Measurements from ENCODE around the gene ZNF469. TPM values are rescaled to one million over a fixed set of nuclear protein-coding genes. Genes with fewer than 3 reads are reported as not detected.

ZNF469 gene
- total RNA-seq, 2 experiments from 2014 or later: 0.15 to 0.17 TPM

DNA sequence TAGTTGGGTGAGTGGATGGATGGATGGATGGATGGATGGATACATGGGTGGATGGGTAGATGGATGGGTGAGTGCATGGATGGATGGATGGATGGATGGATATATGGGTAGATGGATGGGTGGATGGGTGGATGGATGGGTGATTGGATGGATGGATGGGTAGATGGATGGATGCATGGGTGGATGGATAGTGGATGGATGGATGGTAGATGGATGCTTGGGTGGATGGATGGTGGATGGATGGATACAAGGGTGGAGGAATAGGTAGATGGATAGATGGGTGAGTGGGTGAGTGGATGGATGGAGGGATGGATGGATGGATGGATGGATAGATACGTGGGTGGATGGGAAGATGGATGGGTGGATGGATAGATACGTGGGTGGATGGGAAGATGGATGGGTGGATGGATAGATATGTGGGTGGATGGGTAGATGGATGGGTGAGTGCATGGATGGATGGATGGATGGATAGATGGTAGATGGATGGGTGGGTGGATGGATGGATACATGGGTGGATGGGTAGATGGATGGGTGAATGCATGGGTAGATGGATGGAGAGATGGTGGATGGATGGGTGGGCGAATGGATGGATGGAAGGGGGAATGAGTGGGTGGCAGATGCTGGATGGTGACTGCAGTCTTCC, 19.0 kb downstream of the ZNF469 start:
- Mint-ChIP-seq H3K27me3 (ENCODE audit: low read depth) (no peaks in the 10 kb centered on the region), H3K4me3 (no peak overlapping the region), H3K36me3 (ENCODE audit: low read depth) (no peaks in the 10 kb centered on the region), H3K9me3 (no peaks in the 10 kb centered on the region), H3K4me1 (ENCODE audit: low read depth) (no peaks in the 10 kb centered on the region), H3K27ac (no peak overlapping the region)
- intact Hi-C loops (cut with micrococcal nuclease): no loop called here
- DNase-seq: no peak
- CTCF ChIA-PET: no interaction called here

DNA sequence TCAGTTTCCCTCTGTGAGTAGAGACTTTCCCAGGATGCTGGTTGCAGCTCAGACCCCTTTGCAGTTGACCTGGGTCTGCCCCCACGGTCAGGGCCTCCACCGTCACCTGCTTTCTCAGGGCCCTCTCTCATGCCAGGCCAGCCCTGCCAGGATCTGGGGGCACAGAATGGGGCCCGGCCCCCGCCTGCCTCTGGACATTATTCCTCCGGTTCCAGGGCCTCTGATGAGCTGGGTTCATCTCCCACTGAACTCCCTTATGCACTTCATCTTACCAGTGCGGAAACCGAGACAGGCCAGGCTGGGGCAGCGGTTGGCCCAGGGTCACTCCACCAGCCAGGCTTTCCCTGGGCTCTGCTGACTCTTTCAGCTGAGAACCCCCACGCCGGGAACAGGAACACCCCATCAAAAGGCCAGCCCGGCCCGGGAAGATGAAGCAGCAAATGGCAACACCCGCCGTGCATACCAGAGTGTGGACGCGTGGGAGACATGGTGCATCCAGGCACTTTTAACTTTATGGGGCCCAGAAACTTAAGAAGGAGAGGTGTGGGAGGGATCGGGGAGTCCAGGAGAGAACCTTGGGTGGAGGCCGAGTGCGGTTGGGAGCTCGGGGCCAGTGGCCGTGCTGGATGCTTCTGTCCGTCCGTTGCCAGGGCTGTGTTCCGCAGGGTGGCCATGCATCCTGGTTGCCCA, 19.9 kb downstream of the ZNF469 start:
- H3K27ac Mint-ChIP-seq: no peak overlapping the region
- no peak for DNase-seq
- H3K9me3 Mint-ChIP-seq: no peaks in the 10 kb centered on the region
- CTCF ChIA-PET: interaction anchor here (0.7 kb wide), 1 partner anchor 66 kb away, joined by 3 read pairs; no protein-coding TSS in a partner anchor
- H3K4me3 Mint-ChIP-seq: no peak overlapping the region
- no peaks in the 10 kb centered on the region for H3K36me3 Mint-ChIP-seq (ENCODE audit: low read depth)
- H3K4me1 Mint-ChIP-seq (ENCODE audit: low read depth): no peaks in the 10 kb centered on the region
- intact Hi-C loops (cut with micrococcal nuclease): no loop called here
- H3K27me3 Mint-ChIP-seq (ENCODE audit: low read depth): no peaks in the 10 kb centered on the region

DNA sequence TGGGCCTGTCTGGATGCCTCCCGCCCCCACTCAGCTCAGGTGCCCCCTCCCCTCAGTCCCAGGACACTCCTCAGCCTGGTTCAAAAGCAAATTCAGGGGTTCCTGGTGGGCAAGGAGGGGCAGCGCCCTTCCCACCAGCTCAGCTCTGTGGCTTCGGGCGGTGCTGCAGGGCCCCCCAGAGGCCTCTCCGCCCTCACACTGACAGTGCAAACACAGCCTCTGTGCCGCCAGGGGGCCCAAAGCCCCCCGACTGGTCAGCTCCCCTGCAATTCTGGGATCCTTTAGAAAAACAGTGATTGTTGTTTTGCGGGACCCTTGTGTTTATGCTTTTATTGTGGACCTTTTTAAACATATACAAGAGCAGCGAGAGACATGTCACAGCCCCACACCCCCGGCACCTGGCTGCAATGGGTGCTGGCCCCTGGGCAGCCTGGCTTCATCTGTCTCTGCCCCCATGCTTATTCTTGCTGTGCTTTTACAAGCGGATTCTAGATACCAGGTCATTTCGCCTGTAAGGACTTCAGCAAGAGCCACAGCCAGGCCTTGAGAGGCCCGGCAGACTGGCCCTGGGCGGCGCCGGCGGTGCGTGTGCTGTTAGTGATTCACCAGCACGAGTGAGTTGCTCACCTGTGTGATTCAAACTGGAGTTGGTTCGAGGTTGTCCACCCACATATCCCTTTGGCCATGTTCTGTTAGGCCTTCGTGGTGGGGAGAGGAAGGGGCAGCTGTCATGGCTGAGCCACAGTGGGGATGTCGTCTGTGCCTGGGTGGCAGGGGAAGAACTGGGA, 21.2 kb downstream of the ZNF469 start:
- Mint-ChIP-seq H3K36me3 (ENCODE audit: low read depth) (no peaks in the 10 kb centered on the region), H3K27me3 (ENCODE audit: low read depth) (no peaks in the 10 kb centered on the region), H3K9me3 (no peaks in the 10 kb centered on the region), H3K4me3 (no peak overlapping the region), H3K27ac (no peak overlapping the region), H3K4me1 (ENCODE audit: low read depth) (no peaks in the 10 kb centered on the region)
- no peak for DNase-seq
- intact Hi-C loops (cut with micrococcal nuclease): no loop called here
- CTCF ChIA-PET: no interaction called here

DNA sequence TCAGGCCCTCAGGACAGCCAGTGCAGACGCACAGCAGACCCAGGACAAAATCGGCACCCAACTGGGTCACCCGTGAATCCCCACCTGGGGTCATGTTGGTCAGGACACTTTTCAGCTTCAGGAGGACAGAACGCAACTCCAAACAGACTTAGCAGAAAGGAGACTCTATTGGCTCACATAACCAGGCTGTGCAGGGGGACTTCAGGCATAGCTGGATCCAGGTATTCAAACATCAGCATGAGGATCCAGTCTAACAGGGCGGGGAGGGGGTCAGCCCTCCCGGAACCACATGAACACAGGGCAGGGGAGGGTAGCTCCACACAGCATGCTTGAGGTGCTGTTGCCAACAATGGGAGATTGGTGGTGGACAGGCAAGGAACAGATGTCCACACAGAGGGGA, 22.0 kb downstream of the ZNF469 start:
- H3K4me3 Mint-ChIP-seq: no peak overlapping the region
- no peaks in the 10 kb centered on the region for H3K4me1 Mint-ChIP-seq (ENCODE audit: low read depth)
- CTCF ChIA-PET: no interaction called here

DNA sequence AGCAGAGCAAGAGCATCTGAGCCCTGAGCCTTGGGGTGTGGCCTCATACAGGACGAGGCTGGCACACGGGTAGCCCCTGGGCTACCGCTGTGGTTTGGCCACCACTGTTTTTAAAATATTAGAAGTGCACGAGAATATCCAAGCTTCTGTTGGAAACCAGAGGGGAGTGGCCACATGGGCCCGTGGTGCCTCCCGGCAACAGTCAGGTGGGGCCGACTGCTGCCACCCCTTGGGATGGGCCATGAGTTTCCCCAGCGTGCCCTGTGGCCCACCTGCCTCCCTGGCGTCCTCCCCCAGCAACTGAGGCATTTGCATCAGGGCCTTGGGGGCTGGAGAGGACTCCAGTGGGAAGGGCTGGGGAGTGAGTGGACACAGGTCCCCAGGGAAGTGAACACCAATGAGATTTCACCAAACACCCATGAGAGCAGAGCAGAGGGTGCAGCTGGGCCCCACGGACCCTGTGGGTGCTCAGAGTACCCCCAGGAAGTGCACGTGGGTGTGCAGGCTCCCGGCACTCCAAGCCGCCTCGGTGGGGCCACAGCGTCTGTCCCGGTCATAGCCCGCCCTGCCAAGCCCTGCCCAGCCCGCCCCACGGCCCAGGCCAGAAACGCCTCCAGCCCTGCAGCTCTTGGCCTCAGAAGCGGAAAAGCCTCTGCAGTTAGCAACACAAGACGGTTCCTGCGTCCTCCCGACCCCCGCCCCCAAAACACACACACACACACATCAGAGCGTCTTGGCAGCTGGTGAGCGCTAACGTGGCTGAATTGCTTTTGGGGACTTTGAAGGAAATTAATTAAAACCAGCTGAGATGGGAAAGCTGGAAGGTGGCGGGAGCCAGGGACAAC, 22.7 kb downstream of the ZNF469 start:
- Mint-ChIP-seq H3K9me3 (no peaks in the 10 kb centered on the region), H3K27ac (no peak overlapping the region), H3K27me3 (ENCODE audit: low read depth) (no peaks in the 10 kb centered on the region), H3K36me3 (ENCODE audit: low read depth) (no peaks in the 10 kb centered on the region), H3K4me1 (ENCODE audit: low read depth) (no peaks in the 10 kb centered on the region), H3K4me3 (no peak overlapping the region)
- CTCF ChIA-PET: no interaction called here
- intact Hi-C loops (cut with micrococcal nuclease): no loop called here
- no peak for DNase-seq

More for the DNA sequence above, 22.0 kb downstream of the ZNF469 start:
- no peak overlapping the region for H3K27ac Mint-ChIP-seq
- H3K9me3 Mint-ChIP-seq: no peaks in the 10 kb centered on the region
- H3K36me3 Mint-ChIP-seq (ENCODE audit: low read depth): no peaks in the 10 kb centered on the region
- no peaks in the 10 kb centered on the region for H3K27me3 Mint-ChIP-seq (ENCODE audit: low read depth)
- DNase-seq: no peak
- intact Hi-C loops (cut with micrococcal nuclease): no loop called here

DNA sequence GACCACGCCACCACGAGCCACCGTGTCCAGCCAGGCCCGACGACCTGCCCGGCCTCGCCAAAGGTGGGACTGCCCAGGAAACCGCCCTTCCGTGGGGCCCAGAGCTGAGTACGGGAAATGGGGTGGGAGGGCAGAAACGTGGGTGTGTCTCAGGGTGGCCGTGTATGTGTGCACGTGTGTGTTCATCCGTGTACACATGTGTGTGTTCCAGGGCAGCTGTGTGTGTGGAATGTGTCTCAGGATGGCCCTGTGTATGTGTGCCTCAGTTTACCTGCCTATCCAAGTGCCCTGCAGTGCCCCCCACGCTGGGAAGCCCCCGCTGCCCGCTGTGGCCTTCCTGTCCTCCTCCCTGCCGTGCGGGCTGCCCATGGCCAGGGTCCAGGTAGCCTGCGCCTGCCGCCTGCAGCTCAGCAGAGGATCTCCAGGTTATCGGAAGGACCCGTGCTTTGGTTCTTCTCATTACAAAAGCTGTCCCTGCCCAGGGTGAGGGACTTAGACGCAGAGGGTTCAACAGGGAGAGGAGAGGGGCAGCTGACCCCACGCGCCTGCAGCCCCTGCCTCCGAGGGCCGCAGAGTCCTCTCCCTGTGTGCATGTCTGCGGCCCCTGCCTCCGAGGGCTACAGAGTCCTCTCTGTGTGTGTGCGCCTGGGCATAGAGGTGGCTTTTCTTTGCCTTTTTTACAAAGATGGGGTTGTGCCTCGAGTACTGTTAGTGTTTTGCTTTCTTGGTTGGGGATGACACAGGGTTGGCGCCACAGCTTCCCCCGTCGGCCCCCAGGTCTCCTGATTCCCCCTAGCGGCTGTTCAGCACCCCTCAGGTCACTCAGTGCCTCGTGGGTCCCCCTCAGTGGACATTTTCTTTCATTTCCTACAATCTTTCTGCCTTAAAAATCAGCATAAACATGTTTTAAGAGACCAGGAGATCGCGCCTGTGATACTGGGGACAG, 23.6 kb downstream of the ZNF469 start:
- intact Hi-C loops (cut with micrococcal nuclease): no loop called here
- H3K27ac Mint-ChIP-seq: no peak overlapping the region
- H3K36me3 Mint-ChIP-seq (ENCODE audit: low read depth): no peaks in the 10 kb centered on the region
- no peaks in the 10 kb centered on the region for H3K9me3 Mint-ChIP-seq
- CTCF ChIA-PET: no interaction called here
- no peak overlapping the region for H3K4me3 Mint-ChIP-seq
- H3K4me1 Mint-ChIP-seq (ENCODE audit: low read depth): no peaks in the 10 kb centered on the region
- no peak for DNase-seq
- no peaks in the 10 kb centered on the region for H3K27me3 Mint-ChIP-seq (ENCODE audit: low read depth)

DNA sequence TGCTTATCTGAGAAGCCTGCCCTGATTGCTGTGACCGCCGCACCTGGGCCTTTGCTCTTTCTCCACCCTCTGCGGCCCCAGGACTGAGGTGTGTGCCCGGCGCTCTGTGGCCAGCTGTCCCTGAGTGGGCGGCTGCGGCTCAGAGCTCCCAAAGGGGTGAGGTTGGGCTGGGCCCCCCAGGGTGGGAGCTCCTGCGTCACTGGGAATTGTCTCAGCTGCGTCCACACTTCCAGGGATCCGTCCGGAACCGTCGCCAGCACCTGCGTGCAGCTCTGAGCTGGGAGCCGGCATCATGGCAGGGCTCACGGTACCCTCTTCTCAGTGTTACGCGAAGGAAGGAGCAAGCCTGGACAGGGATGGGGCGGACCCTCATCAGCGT, 24.3 kb downstream of the ZNF469 start:
- no peak for DNase-seq
- CTCF ChIA-PET: no interaction called here
- H3K4me1 Mint-ChIP-seq (ENCODE audit: low read depth): no peaks in the 10 kb centered on the region
- no peak overlapping the region for H3K27ac Mint-ChIP-seq
- intact Hi-C loops (cut with micrococcal nuclease): no loop called here
- H3K36me3 Mint-ChIP-seq (ENCODE audit: low read depth): no peaks in the 10 kb centered on the region
- H3K27me3 Mint-ChIP-seq (ENCODE audit: low read depth): no peaks in the 10 kb centered on the region
- H3K4me3 Mint-ChIP-seq: no peak overlapping the region
- H3K9me3 Mint-ChIP-seq: no peaks in the 10 kb centered on the region

DNA sequence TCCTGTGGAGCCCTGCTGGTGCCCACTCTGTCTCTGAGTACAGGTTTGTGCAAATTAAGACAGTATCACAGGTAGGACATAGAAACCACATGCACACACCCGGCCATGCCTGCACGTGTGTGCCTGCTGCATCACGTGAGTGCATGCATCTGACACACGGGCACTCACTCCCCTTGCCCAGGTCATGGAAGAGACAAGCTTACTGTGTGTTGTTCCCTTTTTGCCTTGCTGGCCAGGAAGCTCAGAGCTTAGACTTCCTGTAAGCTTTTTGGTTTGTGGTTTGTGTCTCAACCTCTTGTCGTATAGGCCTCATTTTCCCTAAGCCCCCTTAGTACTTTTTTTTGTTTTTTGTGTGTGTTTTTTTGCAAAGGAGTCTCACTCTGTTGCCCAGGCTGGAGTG, 25.0 kb downstream of the ZNF469 start:
- no peaks in the 10 kb centered on the region for H3K36me3 Mint-ChIP-seq (ENCODE audit: low read depth)
- intact Hi-C loops (cut with micrococcal nuclease): no loop called here
- H3K4me3 Mint-ChIP-seq: no peak overlapping the region
- no peak for DNase-seq
- CTCF ChIA-PET: no interaction called here
- no peaks in the 10 kb centered on the region for H3K9me3 Mint-ChIP-seq
- H3K27ac Mint-ChIP-seq: no peak overlapping the region
- H3K4me1 Mint-ChIP-seq (ENCODE audit: low read depth): no peaks in the 10 kb centered on the region
- no peaks in the 10 kb centered on the region for H3K27me3 Mint-ChIP-seq (ENCODE audit: low read depth)

DNA sequence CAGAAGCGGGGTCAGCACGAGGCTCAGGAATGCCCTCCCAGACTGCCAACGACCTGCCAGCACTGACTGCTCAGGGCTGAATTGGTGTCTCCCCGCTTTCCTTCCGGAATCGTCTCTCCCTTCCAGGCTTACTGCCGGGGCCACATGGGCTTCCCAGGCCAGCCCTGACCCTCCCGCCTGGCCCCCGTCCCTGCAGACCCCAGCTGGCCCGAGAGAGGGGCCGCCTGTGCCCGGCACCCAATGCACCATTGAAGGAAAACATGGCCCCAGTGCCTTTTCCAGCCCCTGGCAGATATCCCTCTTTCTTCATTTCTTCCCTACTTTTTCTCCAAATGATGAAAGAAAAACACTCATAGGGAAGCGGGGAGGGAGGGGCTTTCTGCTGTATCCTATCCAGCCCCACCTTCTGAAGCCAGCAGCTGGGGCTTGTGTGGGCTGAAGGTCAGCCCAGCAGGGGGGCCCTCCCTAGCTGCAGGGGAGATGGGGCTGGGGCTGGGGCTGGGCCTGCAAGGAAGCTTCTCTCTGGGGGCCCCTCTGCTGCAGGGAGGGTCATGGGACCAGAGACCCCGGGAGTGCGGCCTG, 25.9 kb downstream of the ZNF469 start:
- Mint-ChIP-seq H3K9me3 (no peaks in the 10 kb centered on the region), H3K27me3 (ENCODE audit: low read depth) (no peaks in the 10 kb centered on the region), H3K4me1 (ENCODE audit: low read depth) (no peaks in the 10 kb centered on the region), H3K4me3 (no peak overlapping the region), H3K27ac (no peak overlapping the region), H3K36me3 (ENCODE audit: low read depth) (no peaks in the 10 kb centered on the region)
- CTCF ChIA-PET: no interaction called here
- DNase-seq: no peak
- intact Hi-C loops (cut with micrococcal nuclease): no loop called here

DNA sequence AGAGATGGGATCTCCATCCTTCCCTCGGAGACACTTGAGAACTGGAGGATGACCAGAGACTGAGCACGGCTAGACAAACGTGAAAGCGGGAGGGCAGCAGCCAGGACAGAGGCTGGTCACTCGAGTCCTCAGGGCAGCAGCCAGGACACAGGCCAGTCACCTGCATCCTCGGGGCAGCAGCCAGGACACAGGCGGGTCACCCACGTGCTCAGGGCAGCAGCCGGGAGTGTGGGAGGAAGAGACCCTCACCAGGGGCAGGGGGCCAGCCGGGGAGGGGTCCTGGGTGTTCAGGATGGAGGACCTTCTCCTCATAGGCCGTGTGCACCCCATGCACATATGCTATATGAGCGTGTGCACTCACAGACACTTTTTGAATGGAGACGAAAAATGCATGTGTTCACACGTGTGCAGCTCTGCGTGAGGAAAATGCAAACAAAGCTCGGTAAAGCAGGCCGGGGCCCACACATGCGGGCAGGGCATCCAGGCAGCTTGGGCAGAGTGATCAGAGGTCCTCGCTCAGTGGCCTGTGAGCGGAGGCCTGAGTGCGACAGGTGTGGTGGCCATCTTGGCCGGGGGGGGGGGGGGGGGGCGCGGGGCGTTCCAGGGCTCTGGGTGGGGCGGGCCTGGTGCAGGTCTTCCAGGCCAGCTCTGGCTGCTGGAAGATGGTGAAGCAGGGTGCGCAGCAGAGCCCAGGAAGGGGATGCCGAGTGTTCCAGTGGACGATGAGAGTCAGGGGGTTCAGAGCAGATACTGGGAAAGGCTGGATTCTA, 26.7 kb downstream of the ZNF469 start:
- CTCF ChIA-PET: no interaction called here
- no peak overlapping the region for H3K27ac Mint-ChIP-seq
- intact Hi-C loops (cut with micrococcal nuclease): no loop called here
- H3K9me3 Mint-ChIP-seq: no peaks in the 10 kb centered on the region
- H3K36me3 Mint-ChIP-seq (ENCODE audit: low read depth): no peaks in the 10 kb centered on the region
- no peak overlapping the region for H3K4me3 Mint-ChIP-seq
- no peaks in the 10 kb centered on the region for H3K27me3 Mint-ChIP-seq (ENCODE audit: low read depth)
- DNase-seq: no peak
- no peaks in the 10 kb centered on the region for H3K4me1 Mint-ChIP-seq (ENCODE audit: low read depth)
